ENCODE data around the gene RET. TPM values are rescaled to one million over a fixed set of nuclear protein-coding genes. Genes with fewer than 3 reads are reported as not detected.

RET gene
- total RNA-seq, 4 donors from 2014 or later, result 0.27 to 2.1 (median 0.88) TPM

- intact Hi-C loops (cut with DNase I), result no loop called here
- Histone ChIP-seq H3K36me3 (no peaks in the 10 kb centered on the region), H3K4me3 (replicated peaks in 1 of 3) (no peak overlapping the region), H3K27me3 (no peaks in the 10 kb centered on the region), H3K27ac (no peak overlapping the region), H3K9me3 (no peaks in the 10 kb centered on the region), H3K4me1 (peaks cover 4 to 14% of the 10 kb centered on the region in 2 donors)
- TF ChIP-seq POLR2A (IDR thresholded peaks at IDR 0.05), result no peak
- TF ChIP-seq CTCF (IDR thresholded peaks at IDR 0.05), result no peak
- DNase-seq, result no peak
- WGBS, 2 donors, result 80 to 88% methylated on average over 1 of the region's 1 CpG
These were observed 83.4 kb downstream of the RET start for GRCh38 chr10:43160046-43160920.

DNA sequence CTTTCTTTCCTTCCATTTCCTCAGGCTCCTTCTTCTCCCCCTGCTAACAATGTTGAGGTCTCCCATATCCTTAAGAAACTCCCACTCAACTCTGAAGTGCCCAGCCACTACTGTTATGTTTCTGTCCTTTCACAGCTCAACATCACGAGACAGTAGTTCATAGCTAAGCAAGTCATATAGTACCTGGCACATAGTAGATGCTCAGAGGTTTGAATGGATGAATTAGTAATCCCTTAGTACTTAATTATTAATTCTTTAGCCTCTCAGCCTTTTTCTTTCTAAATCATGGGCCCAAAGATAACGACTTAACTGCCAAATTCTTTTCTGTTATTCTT is 84.0 kb downstream of the RET start:
- Histone ChIP-seq H3K4me1 (peaks cover 0 to 8% of the 10 kb centered on the region in 2 donors), H3K36me3 (no peaks in the 10 kb centered on the region), H3K9me3 (no peaks in the 10 kb centered on the region), H3K4me3 (replicated peaks in 1 of 3) (no peak overlapping the region), H3K27ac (no peak overlapping the region), H3K27me3 (no peaks in the 10 kb centered on the region)
- WGBS, 2 donors, result 88 to 93% methylated on average over 2 of the region's 2 CpGs
- DNase-seq, result no peak
- TF ChIP-seq CTCF (IDR thresholded peaks at IDR 0.05), result no peak
- no peak for TF ChIP-seq POLR2A (IDR thresholded peaks at IDR 0.05)
- intact Hi-C loops (cut with DNase I), result no loop called here

DNA sequence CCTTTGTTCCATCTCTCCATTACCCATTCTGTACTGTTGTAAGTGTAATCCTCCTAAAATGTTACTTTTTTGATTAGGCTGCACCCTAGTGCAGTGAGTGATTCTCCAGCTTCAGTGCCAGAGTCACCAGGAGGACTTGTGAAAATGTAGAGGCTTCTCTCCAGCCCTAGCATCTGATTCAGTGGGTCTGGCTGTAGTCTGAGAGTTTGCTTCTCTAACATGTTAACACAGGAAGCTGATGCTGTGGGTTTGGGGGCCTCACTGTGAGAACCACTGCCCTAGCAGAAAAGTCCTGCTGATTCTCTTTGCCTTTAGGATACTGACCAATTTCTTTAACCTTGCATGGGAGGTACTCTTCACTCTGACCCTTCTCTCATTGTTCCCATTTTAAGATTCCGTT is 85.7 kb downstream of the RET start:
- H3K36me3 ChIP-seq, result no peaks in the 10 kb centered on the region
- DNase-seq, result no peak
- H3K27me3 ChIP-seq, result no peaks in the 10 kb centered on the region
- peaks cover 0 to 2% of the 10 kb centered on the region in 2 donors for H3K4me1 ChIP-seq
- WGBS, 2 donors, result 90 to 91% methylated on average over 1 of the region's 1 CpG
- TF ChIP-seq CTCF (IDR thresholded peaks at IDR 0.05) (no peak), POLR2A (IDR thresholded peaks at IDR 0.05) (no peak)
- no peak overlapping the region for H3K27ac ChIP-seq
- intact Hi-C loops (cut with DNase I), result no loop called here
- no peak overlapping the region for H3K4me3 ChIP-seq (replicated peaks in 1 of 3)
- H3K9me3 ChIP-seq, result no peaks in the 10 kb centered on the region

DNA sequence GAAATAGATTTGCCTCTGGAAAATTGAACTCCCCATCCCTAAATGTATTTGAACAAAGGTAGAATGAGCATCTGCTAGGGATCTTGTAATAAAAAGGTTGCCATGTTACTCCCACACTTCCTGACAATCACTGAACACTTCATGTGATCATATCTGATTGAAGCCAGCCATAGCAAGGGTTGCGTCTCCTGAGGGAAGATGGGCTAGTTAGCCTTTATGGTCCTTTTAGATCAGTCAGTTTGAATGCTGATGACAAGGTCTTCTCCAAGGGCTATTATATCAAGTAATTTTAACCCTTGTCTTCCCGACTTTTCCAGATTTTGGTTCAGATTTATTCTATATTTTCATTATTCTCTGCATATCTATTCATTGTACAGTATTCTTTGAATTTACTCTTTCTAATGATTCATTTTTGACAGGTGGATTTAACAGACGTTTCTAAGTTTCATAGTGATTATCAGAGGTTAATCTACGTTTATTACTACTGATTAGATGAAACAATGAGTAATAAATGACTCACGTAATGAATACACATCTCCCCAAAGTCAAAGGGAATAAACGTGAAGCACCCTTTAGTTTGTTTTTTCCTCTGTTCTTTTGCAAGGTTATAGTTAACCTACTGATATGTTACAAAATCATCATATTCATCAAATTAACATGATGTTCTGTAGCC is 89.5 kb downstream of the RET start:
- Histone ChIP-seq H3K4me1 (peaks cover 2 to 4% of the 10 kb centered on the region in 2 donors), H3K27ac (no peak overlapping the region), H3K36me3 (no peaks in the 10 kb centered on the region), H3K4me3 (replicated peaks in 1 of 3) (no peak overlapping the region), H3K9me3 (no peaks in the 10 kb centered on the region), H3K27me3 (no peaks in the 10 kb centered on the region)
- 88 to 91% methylated on average over 6 of the region's 6 CpGs for WGBS, 2 donors
- no peak for TF ChIP-seq CTCF (IDR thresholded peaks at IDR 0.05)
- TF ChIP-seq POLR2A (IDR thresholded peaks at IDR 0.05), result no peak
- intact Hi-C loops (cut with DNase I), result no loop called here
- DNase-seq, result no peak

DNA sequence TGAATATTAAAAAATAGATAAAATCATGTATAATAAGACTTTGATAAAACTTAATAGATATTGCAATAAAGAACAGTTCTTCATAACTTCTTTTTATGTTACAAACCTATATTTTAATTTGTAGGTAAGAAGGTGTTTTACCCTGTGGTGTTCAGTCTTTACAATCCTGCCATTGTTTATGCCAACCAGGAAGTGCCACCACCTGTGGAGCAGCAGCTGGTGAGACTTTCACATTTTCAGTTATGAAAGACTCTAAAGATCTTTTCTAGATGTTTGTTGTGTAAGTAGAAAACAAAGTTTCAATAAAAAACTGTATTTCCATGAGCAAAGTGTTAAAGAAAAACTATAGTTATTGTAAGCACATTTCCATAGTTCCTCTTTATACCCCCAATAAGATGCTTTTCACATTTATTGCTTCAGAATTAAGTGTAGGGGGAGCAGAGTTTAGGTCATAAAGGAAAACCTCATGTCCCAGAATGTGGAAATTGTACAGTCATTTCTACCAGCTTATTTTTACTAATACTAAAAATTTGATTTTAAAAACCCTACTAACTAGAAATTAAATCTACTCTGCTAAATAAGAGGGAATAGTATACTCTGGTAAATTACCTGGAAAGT is 90.1 kb downstream of the RET start:
- H3K4me1 ChIP-seq, result peaks cover 4 to 5% of the 10 kb centered on the region in 2 donors
- no peaks in the 10 kb centered on the region for H3K27me3 ChIP-seq
- no peaks in the 10 kb centered on the region for H3K36me3 ChIP-seq
- intact Hi-C loops (cut with DNase I), result no loop called here
- DNase-seq, result no peak
- no peak overlapping the region for H3K27ac ChIP-seq
- TF ChIP-seq CTCF (IDR thresholded peaks at IDR 0.05), result no peak
- TF ChIP-seq POLR2A (IDR thresholded peaks at IDR 0.05), result no peak
- no peaks in the 10 kb centered on the region for H3K9me3 ChIP-seq
- H3K4me3 ChIP-seq (replicated peaks in 1 of 3), result no peak overlapping the region

Measured in thyroid gland (tissue), 4 donors.